ENCODE measurements around the gene ASB9.

GRCh38 chrX:15194146-15194545 lies 75.7 kb downstream of the ASB9 start:
- TF ChIP-seq TAF1 (IDR thresholded peaks at IDR 0.05; ENCODE audit: borderline replicate concordance, insufficient read depth, low read length): no peak
- TF ChIP-seq REST (IDR thresholded peaks at IDR 0.05; ENCODE audit: insufficient read depth in 1 of 2, low read depth in 2 of 2, low read length in 2 of 2): no peak
- TF ChIP-seq POLR2AphosphoS5 (IDR thresholded peaks at IDR 0.05; ENCODE audit: low read depth, low read length): no peak
